ENCODE data around the gene USP30.

DNA sequence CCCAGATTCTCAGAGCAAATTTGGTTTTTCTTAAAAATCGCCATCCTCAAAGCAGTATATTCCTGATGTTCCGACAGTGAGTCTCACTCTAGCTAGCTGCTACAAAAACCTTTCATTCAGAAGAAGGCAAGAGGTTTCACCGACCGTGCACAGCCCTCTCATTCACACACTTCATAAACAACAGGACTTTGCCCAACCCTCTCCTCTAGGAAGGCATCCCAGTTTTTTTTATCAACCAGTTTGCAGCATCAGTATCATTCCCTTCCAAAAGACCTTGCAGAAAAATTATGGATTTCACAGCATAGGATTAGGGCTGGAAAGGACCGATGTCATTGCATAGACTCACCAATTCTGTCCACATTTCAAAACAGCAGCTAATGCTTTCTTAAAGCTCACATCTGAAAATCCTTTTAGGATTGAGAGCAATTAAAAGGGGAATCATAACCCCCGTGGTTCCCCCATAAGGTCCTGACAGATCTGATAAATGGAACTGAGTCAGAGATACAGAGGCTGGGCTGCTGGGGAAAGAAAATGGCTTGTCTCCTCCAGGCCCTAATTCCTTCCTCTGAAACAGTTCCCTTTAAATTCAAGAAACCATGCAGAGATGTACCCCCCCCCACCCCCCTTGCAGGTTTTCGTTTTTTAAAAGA, 32.1 kb upstream of the USP30 start:
- no peak for TF ChIP-seq EP300 (IDR thresholded peaks at IDR 0.05)
- no peak for TF ChIP-seq CTCF (IDR thresholded peaks at IDR 0.05)
- no peak for TF ChIP-seq POLR2AphosphoS5 (IDR thresholded peaks at IDR 0.05)

Measured in upper lobe of left lung (tissue), 4 donors.